KBM-7 (cell line): Measurements from ENCODE around the gene CELSR2.
"Not testable (repeated sequence)": the region's sequence is repeated elsewhere in the genome, so short reads cannot be mapped to it uniquely, and the experiment has no call there.

ENCODE experiments used
- DNase-seq: peaks from one replicate; pipeline ENCODE4 v3.0.0-alpha.2; 2015
- in situ Hi-C: fragments of 300-500 bp; cut with MboI; formaldehyde crosslinking; loops from 2 replicates; pipeline ENCODE4 v1.14.3; 2020; ENCODE audit warnings: low sequenced_read_pairs, low pct_unique_long_range_greater_than_20kb, mixed read lengths

The CELSR2 gene

GRCh38 chr1:109290998-109291397 lies 41.7 kb downstream of the CELSR2 start:
- DNase-seq: peak; percentile 72
- in situ Hi-C loops: no loop called here

GRCh38 chr1:109292364-109292763 lies 43.0 kb downstream of the CELSR2 start:
- no peak for DNase-seq
- in situ Hi-C loops: no loop called here

- no peak for DNase-seq
- in situ Hi-C loops: no loop called here
Measured at GRCh38 chr1:109293026-109293425, 43.7 kb downstream of the CELSR2 start.

GRCh38 chr1:109294481-109294880 lies 45.1 kb downstream of the CELSR2 start:
- no peak for DNase-seq
- in situ Hi-C loops: no loop called here

DNA sequence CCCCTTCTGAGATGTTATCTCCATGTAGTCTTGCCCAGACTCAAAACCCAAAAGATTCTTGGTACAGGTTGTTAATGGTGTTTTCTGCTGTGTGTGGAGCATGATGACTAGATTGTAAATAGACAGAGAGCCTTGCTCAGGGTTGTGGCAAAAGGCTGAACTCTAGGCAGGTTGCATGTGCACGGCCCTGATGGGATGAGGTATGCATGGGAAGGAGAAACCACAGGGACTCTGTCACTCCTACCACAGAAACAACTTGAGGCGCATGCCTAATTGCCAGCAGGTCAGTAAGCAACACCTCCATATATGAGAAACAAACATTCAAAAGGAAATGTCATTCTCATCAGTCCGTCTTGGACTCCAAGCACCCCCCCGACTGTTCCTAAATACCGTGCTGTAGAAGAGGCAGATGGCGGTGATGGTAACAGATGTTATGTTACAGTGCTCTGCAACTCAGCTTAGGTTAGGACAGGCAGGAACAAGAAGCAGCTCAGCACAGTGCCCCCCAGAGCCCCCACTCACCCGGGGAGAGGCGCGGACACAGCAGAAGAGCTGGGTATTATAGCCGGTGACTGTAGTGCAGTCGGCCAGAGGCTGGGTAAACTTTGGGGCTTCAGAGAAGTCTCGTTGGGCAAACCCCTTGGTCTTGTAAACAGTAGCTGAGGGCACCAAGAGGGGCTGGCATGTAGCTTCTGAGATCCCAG lies 46.5 kb downstream of the CELSR2 start:
- DNase-seq: no peak
- in situ Hi-C loops: no loop called here

DNA sequence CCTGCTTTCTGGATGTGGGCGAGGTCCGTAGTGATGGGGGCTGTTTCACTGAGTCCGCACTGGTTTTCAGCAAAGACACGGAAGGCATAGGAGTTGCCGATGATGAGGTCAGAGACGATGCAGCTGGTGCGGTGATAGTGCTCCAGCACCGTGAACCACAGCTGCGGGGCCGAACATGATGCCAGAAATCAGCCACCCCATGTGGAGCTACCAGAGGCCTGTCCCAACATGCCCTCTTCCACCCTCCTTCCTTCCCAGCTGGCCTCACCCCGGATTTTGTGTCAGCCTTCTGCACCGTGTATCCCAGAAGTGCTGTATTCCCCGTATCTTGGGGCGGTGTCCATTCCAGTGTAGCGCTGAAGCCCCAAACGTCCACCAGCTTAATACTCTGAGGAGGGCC lies 47.4 kb downstream of the CELSR2 start:
- DNase-seq: no peak
- in situ Hi-C loops: no loop called here

GRCh38 chr1:109298666-109299557 lies 49.6 kb downstream of the CELSR2 start:
- DNase-seq: no peak
- in situ Hi-C loops: no loop called here

GRCh38 chr1:109299558-109300343 lies 50.4 kb downstream of the CELSR2 start:
- DNase-seq: no peak
- in situ Hi-C loops: no loop called here

- in situ Hi-C loops: no loop called here
- no peak for DNase-seq
Measured at GRCh38 chr1:109300650-109301151, 51.4 kb downstream of the CELSR2 start.

DNA sequence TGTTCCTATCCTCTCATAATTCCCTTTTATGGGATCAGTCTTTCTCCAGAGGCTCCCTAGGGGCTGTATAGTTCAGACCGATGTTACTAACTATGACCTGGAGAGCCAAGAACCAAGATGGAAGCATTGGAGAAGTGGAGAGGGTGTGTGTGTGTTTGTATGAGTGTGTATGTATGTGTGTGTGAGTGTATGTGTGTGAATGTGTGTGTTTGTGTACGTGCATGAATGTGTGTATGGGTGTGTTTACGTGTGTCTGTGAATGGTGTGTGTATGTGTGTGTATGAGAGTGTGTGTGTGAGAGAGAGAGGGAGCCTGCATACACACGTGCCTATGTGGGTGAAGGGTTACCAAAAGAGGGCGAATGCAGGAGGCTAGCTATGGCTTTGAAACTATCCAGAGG lies 52.5 kb downstream of the CELSR2 start:
- DNase-seq: no peak
- in situ Hi-C loops: no loop called here

DNA sequence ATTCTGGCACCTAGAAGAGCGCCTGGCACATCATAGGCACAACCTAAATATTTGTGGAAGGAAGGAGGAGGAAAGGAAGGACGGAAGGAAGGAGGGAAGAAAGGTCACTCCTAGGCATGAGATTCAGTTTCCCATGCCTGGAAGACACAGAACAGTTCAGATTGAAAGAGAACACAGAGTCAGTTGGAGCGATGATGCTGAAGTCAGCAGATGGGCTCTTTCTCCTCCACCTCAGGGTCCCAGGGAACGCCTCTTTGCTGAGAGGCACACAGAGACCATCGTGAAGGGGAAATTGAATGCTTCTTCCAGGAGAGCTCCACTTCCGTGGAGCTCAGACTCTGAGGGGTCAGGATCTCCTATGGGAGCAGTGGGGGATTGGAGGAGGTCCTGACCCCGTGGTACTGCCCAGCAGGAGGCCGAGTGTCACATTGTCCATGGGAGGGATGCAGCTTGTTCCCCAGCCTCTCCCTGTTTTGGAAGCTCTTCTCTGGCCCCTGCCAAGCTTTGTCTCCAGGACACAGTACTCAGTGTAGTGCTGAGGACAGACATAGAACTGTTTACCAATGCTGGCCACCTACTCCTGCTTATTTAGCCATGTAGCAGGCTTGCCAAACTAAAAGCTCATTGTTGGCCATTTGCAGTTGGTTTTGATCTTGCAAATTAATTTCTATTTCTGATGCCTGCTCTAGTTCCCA lies 55.0 kb downstream of the CELSR2 start:
- in situ Hi-C loops: no loop called here

DNA sequence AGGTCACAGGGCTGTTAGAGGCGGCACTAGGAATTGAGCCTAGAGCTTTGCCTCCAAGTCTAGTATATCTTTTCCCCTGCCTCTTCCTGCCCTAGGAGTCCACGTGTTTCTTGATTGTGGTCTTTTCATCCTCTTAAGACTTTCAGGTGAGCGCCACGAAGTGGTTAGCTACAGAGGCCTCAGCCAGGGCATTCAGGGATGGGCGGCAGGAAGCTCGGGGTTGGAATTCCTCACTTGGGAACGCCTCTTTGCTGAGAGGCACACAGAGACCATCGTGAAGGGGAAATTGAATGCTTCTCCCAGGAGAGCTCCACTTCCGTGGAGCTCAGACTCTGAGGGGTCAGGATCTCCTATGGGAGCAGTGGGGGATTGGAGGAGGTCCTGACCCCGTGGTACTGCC lies 56.7 kb downstream of the CELSR2 start:
- in situ Hi-C loops, DNase-seq: not testable (repeated sequence)

More for the DNA sequence above, 55.0 kb downstream of the CELSR2 start:
- DNase-seq: no peak

- in situ Hi-C loops: no loop called here
- DNase-seq: peak; percentile 18
Measured at GRCh38 chr1:109306832-109307273, 57.5 kb downstream of the CELSR2 start, which contains the start of gene MYBPHL. MYBPHL (minus strand) TSS chr1:109307011; CDS start chr1:109306991, 20 bp downstream.

DNA sequence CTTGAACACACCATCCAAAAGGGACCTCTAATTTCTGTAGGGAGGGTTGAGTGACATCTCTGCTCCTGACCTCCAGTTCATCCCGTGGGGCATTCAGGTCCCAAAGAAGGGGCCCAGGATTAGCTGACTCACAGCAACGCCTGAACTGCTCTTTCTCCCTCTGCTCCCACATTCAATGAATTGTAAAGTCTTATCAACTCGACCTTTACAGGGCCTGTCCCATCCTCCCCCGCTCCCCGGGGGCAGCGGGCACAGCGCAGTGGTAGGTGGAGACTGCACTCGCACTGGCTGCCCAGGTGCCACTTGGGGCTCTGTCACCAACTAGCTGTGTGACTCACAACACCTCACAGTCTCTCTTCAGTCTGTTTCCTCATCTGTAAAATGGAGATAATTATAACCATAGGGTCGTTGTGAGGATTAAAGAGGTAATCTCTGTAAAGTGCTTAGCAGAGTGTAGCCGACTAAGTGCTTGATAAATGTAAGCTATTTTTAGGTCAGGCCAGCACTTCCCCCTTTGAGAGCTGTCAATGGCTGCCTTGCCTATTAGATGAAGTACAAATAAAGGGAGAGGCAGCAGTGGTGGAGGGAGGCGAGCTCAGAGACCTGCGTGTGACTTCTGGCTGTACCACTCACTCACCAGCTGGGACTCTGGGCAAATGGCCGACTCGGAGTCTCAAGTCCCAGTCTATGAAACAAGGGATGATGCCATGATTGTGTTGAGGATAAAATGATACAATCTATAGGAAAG lies 58.1 kb downstream of the CELSR2 start:
- DNase-seq: peak; percentile 77

DNA sequence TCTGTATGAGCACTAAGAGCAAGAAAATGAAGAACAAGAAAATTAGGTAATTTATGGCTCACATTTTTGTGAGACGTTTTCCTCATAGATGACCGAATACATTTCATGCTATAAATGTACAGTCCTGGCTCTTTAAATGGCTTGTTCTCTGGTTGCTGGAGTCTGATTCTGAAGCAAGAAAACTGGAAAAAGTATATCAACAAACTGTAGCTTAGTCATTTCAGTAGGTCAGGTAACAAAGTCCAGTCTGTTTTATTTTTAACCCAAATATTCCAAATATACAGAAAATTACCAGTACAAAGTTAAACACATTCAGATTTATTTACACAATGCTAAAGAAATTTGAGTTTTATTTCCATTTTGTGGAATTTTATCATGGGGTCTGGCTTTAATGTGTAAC lies 60.0 kb downstream of the CELSR2 start:
- in situ Hi-C loops: no loop called here
- no peak for DNase-seq

More for the DNA sequence above, 58.1 kb downstream of the CELSR2 start:
- in situ Hi-C loops: no loop called here

- no peak for DNase-seq
- in situ Hi-C loops: no loop called here
Measured at GRCh38 chr1:109312246-109312645, 62.9 kb downstream of the CELSR2 start.

DNA sequence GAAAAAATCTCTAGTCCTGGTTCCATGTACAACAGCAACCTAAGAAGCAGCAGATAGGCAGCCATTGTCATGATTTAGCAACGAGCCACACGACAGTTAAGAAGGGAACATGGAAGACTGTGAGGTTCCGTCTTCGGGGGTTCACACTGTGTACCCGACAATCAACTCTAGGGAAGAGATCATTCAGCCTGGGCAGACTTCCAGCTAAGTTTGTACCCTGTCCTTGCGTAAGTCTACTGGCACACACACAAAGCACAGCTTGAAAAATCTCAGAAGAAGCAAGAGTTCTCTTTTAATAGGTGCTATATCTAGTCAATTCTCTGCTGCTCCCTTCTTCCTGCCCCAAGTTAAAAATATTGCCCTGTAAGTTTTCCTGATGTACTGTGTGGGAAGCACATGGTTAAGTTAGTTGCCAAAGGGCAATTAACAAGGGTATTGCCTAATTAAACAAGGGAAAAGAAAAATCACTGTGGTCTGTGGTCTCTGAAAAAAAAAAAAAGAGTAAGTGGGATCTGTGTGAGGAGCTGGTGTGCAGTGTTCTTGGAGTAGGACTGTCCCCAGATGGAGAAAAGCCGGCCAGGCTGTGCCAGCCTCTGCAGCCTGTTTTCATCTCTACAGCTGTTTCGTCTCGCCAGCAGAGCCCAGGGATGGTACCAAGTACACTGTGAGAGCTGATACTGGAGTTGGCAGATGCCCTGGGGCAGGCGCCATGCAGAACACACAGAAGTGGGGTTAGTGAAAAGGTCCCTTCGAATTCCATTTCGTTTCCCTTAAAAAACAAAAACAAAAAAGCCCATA lies 63.8 kb downstream of the CELSR2 start:
- no peak for DNase-seq
- in situ Hi-C loops: no loop called here
